Neural cell (in vitro differentiated cells): ENCODE data around the gene PBRM1. TPM values are rescaled to one million over a fixed set of nuclear protein-coding genes. Genes with fewer than 3 reads are reported as not detected.

Experiments
- H2AFZ ChIP-seq: fragments of 200-600, 300-800 bp; sonication (generic), shearing (Covaris generic); 2 replicates; pipeline ENCODE4 v1.6.0; 2014; ENCODE audit warnings: low read depth, mild to moderate bottlenecking, antibody characterized with exemption, low read length, moderate library complexity
- H3F3A ChIP-seq: fragments of 200-600 bp; shearing (Covaris generic); 2 replicates; pipeline ENCODE4 v1.6.1; 2016; ENCODE audit warnings: mild to moderate bottlenecking, moderate library complexity, mixed read lengths, antibody characterized with exemption, low read length; ENCODE audit not compliant: insufficient read depth, poor library complexity, severe bottlenecking
- H3K27ac ChIP-seq: fragments of 200-600, 300-800 bp; sonication (generic), shearing (Covaris generic); 2 replicates; pipeline ENCODE4 v1.5.1; 2014; ENCODE audit warnings: mild to moderate bottlenecking, low read length, moderate library complexity
- H3K27me3 ChIP-seq: fragments of 300-800, 200-600 bp; sonication (generic), shearing (Covaris generic); 2 replicates; pipeline ENCODE4 v1.6.0; 2014; ENCODE audit warnings: mild to moderate bottlenecking, low read depth, low read length, moderate library complexity; ENCODE audit not compliant: insufficient read depth
- H3K36me3 ChIP-seq: fragments of 300-800, 200-600 bp; sonication (generic), shearing (Covaris generic); 2 replicates; pipeline ENCODE4 v1.5.1; 2014; ENCODE audit warnings: mild to moderate bottlenecking, antibody characterized with exemption, low read length, moderate library complexity; ENCODE audit not compliant: insufficient read depth
- H3K4me2 ChIP-seq: fragments of 300-800, 200-600 bp; sonication (generic), shearing (Covaris generic); 2 replicates; pipeline ENCODE4 v1.6.0; 2014; ENCODE audit warnings: mild to moderate bottlenecking, low read length
- H3K4me3 ChIP-seq: fragments of 300-800, 200-600 bp; sonication (generic), shearing (Covaris generic); 2 replicates; pipeline ENCODE4 v1.5.1; 2014; ENCODE audit warnings: mild to moderate bottlenecking, low read length, moderate library complexity
- H3K79me2 ChIP-seq: fragments of 200-600 bp; shearing (Covaris generic); replicated peaks from 2 replicates; pipeline ENCODE4 v1.6.0; 2014; ENCODE audit warnings: mild to moderate bottlenecking, low read length, moderate library complexity; ENCODE audit not compliant: insufficient read depth
- H3K9ac ChIP-seq: fragments of 300-800, 200-600 bp; sonication (generic), shearing (Covaris generic); 2 replicates; pipeline ENCODE4 v1.6.1; 2016; ENCODE audit warnings: mild to moderate bottlenecking, low read length, mixed read lengths
- H3K9me2 ChIP-seq: fragments of 200-600 bp; shearing (Covaris generic); 2 replicates; pipeline ENCODE4 v1.6.1; 2016; ENCODE audit warnings: mild to moderate bottlenecking, low read length, mixed read lengths; ENCODE audit not compliant: insufficient read depth
- H3K9me3 ChIP-seq: fragments of 200-600, 300-800 bp; sonication (generic), shearing (Covaris generic); 2 replicates; pipeline ENCODE4 v1.6.1; 2016; ENCODE audit warnings: mild to moderate bottlenecking, mixed run types, low read length, moderate library complexity, mixed read lengths
- H4K20me1 ChIP-seq: fragments of 200-600 bp; shearing (Covaris generic); 2 replicates; pipeline ENCODE4 v1.6.1; 2016; ENCODE audit warnings: mild to moderate bottlenecking, mixed run types; ENCODE audit not compliant: insufficient read depth
- CTCF ChIP-seq: fragments of 450-650 bp; IDR thresholded peaks from 2 replicates; pipeline ENCODE4 v1.5.1; 2014; ENCODE audit warnings: antibody characterized with exemption, mild to moderate bottlenecking, moderate library complexity; ENCODE audit not compliant: poor library complexity, severe bottlenecking
- EP300 ChIP-seq: fragments of 450-650 bp; conservative IDR thresholded peaks from 2 replicates; pipeline ENCODE4 v1.6.1; 2014; ENCODE audit warnings: antibody characterized with exemption, mild to moderate bottlenecking, moderate library complexity; ENCODE audit not compliant: poor library complexity, severe bottlenecking
- EZH2 ChIP-seq: fragments of 200-600, 300-800 bp; shearing (Covaris generic), sonication (generic); IDR thresholded peaks from 2 replicates; pipeline ENCODE4 v1.6.1; 2014; ENCODE audit warnings: antibody characterized with exemption, low read length, borderline replicate concordance, mild to moderate bottlenecking; ENCODE audit not compliant: insufficient read depth, poor library complexity, severe bottlenecking
- MXI1 ChIP-seq: fragments of 450-650 bp; conservative IDR thresholded peaks from 2 replicates; pipeline ENCODE4 v1.6.1; 2014; ENCODE audit warnings: antibody characterized with exemption, mild to moderate bottlenecking; ENCODE audit not compliant: poor library complexity, severe bottlenecking
- POLR2AphosphoS5 ChIP-seq: IDR thresholded peaks from 2 replicates; pipeline ENCODE4 v1.6.1; 2012
- RAD21 ChIP-seq: fragments of 450-650 bp; conservative IDR thresholded peaks from 2 replicates; pipeline ENCODE4 v1.6.1; 2014; ENCODE audit warnings: antibody characterized with exemption, mild to moderate bottlenecking, moderate library complexity
- REST ChIP-seq: IDR thresholded peaks from 2 replicates; pipeline ENCODE4 v1.6.1; 2012; ENCODE audit warnings: borderline replicate concordance
- SMC3 ChIP-seq: fragments of 450-650 bp; conservative IDR thresholded peaks from 2 replicates; pipeline ENCODE4 v1.6.1; 2014; ENCODE audit warnings: antibody characterized with exemption, mild to moderate bottlenecking, moderate library complexity; ENCODE audit not compliant: poor library complexity
- TAF1 ChIP-seq: IDR thresholded peaks from 2 replicates; pipeline ENCODE4 v1.6.1; 2012; ENCODE audit warnings: low read depth
- polyA plus RNA-seq: library from polyadenylated mRNA; depleted of rRNA; stranded (reverse); fragments of >200 nt; gene quantifications from 2 replicates; pipeline ENCODE4 v1.2.3, GENCODE V29; 2014

PBRM1 gene
- polyA plus RNA-seq, 1 donor from 2014 or later = 66.6 TPM

- Histone ChIP-seq H3K9ac (no peak overlapping the region), H3K27me3 (no peaks in the 10 kb centered on the region), H4K20me1 (no peaks in the 10 kb centered on the region), H3K9me3 (no peaks in the 10 kb centered on the region), H3K4me2 (no peak overlapping the region), H3K27ac (no peak overlapping the region), H3F3A (no peaks in the 10 kb centered on the region), H3K79me2 (peaks cover 12% of the 10 kb centered on the region), H3K36me3 (peaks cover 4% of the 10 kb centered on the region), H3K4me3 (no peak overlapping the region), H3K9me2 (no peaks in the 10 kb centered on the region), H2AFZ (no peak overlapping the region)
- TF ChIP-seq EZH2 = no peak
- no peak for TF ChIP-seq MXI1
- TF ChIP-seq POLR2AphosphoS5 = no peak
- no peak for TF ChIP-seq TAF1
- TF ChIP-seq CTCF = no peak
- TF ChIP-seq EP300 = no peak
Measured at GRCh38 chr3:52671676-52672075, 14.0 kb downstream of the PBRM1 start.

- H3K4me3 ChIP-seq = no peak overlapping the region
- H3K9me3 ChIP-seq = no peaks in the 10 kb centered on the region
- no peak overlapping the region for H3K27ac ChIP-seq
- no peak overlapping the region for H2AFZ ChIP-seq
- no peaks in the 10 kb centered on the region for H3F3A ChIP-seq
- H3K9ac ChIP-seq = no peak overlapping the region
- H3K9me2 ChIP-seq = no peaks in the 10 kb centered on the region
- TF ChIP-seq EP300 (no peak), SMC3 (no peak), REST (no peak), POLR2AphosphoS5 (no peak), TAF1 (no peak), RAD21 (no peak), MXI1 (no peak), CTCF (no peak)
- no peaks in the 10 kb centered on the region for H4K20me1 ChIP-seq
- H3K79me2 ChIP-seq = peaks cover 12% of the 10 kb centered on the region
- H3K4me2 ChIP-seq = no peak overlapping the region
- H3K27me3 ChIP-seq = no peaks in the 10 kb centered on the region
- peaks cover 4% of the 10 kb centered on the region for H3K36me3 ChIP-seq
Measured at GRCh38 chr3:52670621-52671521, 14.8 kb downstream of the PBRM1 start.
